ENCODE measurements around the gene RAB7A.

GRCh38 chr3:128851601-128852000 is 125.6 kb downstream of the RAB7A start:
- TF ChIP-seq EZH2 (IDR thresholded peaks at IDR 0.05; ENCODE audit: insufficient read depth, low read length) (no peak), CTCF (IDR thresholded peaks at IDR 0.05; ENCODE audit: insufficient read depth, low read depth, low read length) (no peak)

Data from astrocyte (in vitro differentiated cells and primary cell).